ENCODE results near the gene CCDC39.

DNA sequence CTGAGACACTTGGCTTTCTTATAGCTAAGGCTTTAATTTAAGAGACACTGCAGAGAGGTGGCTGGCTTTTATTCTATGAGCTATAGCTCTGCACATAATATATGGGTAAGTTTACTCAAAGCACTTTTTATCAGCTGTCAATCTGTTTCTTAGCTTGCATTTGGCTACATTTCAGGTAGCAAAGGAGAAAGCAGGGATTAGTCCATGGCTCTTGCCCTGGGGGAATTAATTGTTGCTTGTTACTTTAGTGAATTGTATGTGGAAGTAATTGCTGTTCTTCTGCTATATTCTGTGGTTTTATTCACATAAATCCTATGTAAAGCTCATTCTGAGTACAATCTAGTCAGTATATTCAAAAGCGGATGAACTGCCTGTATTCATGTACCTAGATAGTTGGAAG is 14.4 kb upstream of the CCDC39 start:
- TF ChIP-seq, protein P1, sequence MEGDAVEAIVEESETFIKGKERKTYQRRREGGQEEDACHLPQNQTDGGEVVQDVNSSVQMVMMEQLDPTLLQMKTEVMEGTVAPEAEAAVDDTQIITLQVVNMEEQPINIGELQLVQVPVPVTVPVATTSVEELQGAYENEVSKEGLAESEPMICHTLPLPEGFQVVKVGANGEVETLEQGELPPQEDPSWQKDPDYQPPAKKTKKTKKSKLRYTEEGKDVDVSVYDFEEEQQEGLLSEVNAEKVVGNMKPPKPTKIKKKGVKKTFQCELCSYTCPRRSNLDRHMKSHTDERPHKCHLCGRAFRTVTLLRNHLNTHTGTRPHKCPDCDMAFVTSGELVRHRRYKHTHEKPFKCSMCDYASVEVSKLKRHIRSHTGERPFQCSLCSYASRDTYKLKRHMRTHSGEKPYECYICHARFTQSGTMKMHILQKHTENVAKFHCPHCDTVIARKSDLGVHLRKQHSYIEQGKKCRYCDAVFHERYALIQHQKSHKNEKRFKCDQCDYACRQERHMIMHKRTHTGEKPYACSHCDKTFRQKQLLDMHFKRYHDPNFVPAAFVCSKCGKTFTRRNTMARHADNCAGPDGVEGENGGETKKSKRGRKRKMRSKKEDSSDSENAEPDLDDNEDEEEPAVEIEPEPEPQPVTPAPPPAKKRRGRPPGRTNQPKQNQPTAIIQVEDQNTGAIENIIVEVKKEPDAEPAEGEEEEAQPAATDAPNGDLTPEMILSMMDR (optimal IDR thresholded peaks at IDR 0.05 in 1 of 3, IDR thresholded peaks at IDR 0.05 in 1 of 3, conservative IDR thresholded peaks at IDR 0.05 in 1 of 3; ENCODE audit: extremely low read depth in 1 of 3, insufficient read depth in 2 of 3, low read length in 3 of 3), result no peak
- no peak for TF ChIP-seq EZH2 (IDR thresholded peaks at IDR 0.05; ENCODE audit: low read length)

Measured in keratinocyte (primary cell).